GM12801 (cell line): Measurements from ENCODE around the gene RAI1.

Experiments
- CTCF ChIP-seq: IDR thresholded peaks from one replicate; pipeline ENCODE4 v1.5.1; 2011; ENCODE audit warnings: control low read depth; ENCODE audit not compliant: insufficient read length; ENCODE audit errors: extremely low read depth

The RAI1 gene

GRCh38 chr17:17736205-17737183, 55.2 kb downstream of the RAI1 start:
- TF ChIP-seq CTCF, result no peak

GRCh38 chr17:17737961-17738894, 57.0 kb downstream of the RAI1 start:
- no peak for TF ChIP-seq CTCF

- TF ChIP-seq CTCF, result no peak
Measured at GRCh38 chr17:17738901-17739300, 57.6 kb downstream of the RAI1 start.

GRCh38 chr17:17739388-17740066, 58.3 kb downstream of the RAI1 start:
- TF ChIP-seq CTCF, result no peak

- TF ChIP-seq CTCF, result no peak
Measured at GRCh38 chr17:17740615-17741348, 59.5 kb downstream of the RAI1 start.

- no peak for TF ChIP-seq CTCF
Measured at GRCh38 chr17:17741349-17742023, 60.2 kb downstream of the RAI1 start.
